Measurements from ENCODE around the gene LNPEP. TPM values are rescaled to one million over a fixed set of nuclear protein-coding genes. Genes with fewer than 3 reads are reported as not detected.

Gene LNPEP
- total RNA-seq, 2 donors from 2014 or later: 108 to 180 TPM

DNA sequence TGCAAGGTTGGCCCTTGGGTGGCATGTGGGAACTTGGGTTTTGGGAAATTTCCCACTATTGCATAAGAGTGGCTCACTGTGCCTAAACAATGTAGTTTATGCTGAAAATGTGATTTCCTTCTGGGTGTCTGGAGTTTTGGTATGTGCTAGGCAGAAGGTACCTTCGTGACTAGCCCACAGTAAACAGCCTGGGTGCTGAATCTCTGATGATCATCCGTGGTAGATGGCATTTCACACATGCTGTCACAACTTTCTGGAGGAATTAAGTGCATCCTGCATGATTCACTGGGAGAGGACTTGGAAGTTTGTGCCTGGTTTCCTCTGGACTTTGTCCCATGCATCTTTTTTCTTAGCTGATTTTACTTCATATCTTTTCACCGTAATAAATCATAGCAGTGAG lies 64.5 kb downstream of the LNPEP start:
- no peak overlapping the region for H3K27ac Mint-ChIP-seq

GRCh38 chr5:97002983-97003382 lies 67.1 kb downstream of the LNPEP start:
- peaks cover 25 to 28% of the 10 kb centered on the region in 2 donors for H3K4me1 Mint-ChIP-seq (ENCODE audit: low read depth in 2 of 2)
- no peak for DNase-seq (ENCODE audit: low spot score)

More for the DNA sequence above, 64.5 kb downstream of the LNPEP start:
- DNase-seq (ENCODE audit: low spot score) (no peak), ATAC-seq (no peak)
- Mint-ChIP-seq H3K27me3 (no peaks in the 10 kb centered on the region), H3K9me3 (no peaks in the 10 kb centered on the region), H3K4me1 (ENCODE audit: low read depth in 2 of 2) (peaks cover 26 to 31% of the 10 kb centered on the region in 2 donors), H3K36me3 (peaks cover 24% of the 10 kb centered on the region), H3K4me3 (no peak overlapping the region)

DNA sequence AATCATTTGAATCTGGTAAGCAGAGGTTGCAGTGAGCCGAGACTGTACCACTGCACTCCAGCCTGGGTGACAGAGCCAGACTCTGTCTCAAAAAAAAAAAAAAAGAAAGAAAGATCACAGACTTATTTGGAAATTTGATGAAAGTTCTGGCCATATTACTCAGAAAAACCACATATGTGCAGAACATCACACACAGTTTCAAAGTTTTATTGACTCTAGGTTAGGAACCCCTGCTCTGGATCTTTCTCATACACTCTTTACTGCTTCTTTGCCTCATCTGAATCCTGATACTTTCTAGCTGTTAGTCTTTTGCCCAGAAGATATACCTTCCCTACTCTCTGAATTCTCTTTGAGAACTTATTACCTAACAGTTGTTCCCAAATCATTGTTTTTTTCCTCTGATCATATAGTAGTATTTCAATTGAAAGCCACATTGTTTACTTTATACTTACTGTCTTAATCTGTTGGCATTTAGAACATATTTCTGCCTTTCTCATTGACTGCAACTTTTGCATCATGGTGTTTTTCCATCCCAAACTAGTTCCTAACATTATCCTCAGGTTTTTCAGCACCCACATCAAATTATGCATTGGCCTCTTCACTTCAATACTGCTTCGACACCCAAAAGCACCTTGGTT lies 68.7 kb downstream of the LNPEP start:
- Mint-ChIP-seq H3K27ac (peak overlapping the region in 1 of 2 donors; percentile 11), H3K9me3 (no peaks in the 10 kb centered on the region), H3K4me1 (ENCODE audit: low read depth in 2 of 2) (peaks cover 21 to 22% of the 10 kb centered on the region in 2 donors), H3K36me3 (peaks cover 22% of the 10 kb centered on the region), H3K4me3 (peak overlapping the region; percentile 2), H3K27me3 (no peaks in the 10 kb centered on the region)
- DNase-seq (ENCODE audit: low spot score): no peak
- peak; percentile 28 to 77 for ATAC-seq

More at GRCh38 chr5:97002983-97003382, 67.1 kb downstream of the LNPEP start:
- no peak for ATAC-seq
- Mint-ChIP-seq H3K27me3 (no peaks in the 10 kb centered on the region), H3K27ac (no peak overlapping the region), H3K36me3 (peaks cover 29% of the 10 kb centered on the region), H3K9me3 (no peaks in the 10 kb centered on the region), H3K4me3 (no peak overlapping the region)

DNA sequence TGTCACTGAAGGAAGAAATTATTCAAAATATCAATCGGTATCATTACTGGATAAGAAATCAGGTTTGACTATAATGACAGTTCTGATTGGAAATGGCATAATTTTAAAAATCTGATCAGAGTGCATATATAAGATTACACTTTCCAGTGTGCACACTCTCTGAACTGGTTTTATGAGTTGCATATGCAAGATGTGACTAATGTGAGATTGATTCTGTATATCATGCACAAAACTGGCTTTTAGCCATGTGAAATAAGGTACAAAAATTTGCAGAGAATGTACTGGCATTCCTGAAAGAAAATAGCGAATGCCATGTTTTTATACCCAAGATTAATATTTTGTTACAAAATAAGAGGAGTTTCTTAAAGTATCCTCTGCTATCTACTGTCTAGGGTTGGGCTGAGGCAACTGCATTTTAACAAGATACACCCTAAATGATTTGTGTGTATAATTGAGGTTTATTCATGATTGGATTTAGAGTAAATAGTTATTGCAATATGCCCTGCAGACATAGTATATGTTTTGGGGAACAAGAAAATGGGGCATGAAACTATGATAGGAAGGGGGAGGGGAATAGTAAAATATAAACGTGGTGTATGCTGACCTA lies 70.7 kb downstream of the LNPEP start:
- no peaks in the 10 kb centered on the region for H3K9me3 Mint-ChIP-seq
- H3K27ac Mint-ChIP-seq: no peak overlapping the region
- peaks cover 22% of the 10 kb centered on the region for H3K36me3 Mint-ChIP-seq

DNA sequence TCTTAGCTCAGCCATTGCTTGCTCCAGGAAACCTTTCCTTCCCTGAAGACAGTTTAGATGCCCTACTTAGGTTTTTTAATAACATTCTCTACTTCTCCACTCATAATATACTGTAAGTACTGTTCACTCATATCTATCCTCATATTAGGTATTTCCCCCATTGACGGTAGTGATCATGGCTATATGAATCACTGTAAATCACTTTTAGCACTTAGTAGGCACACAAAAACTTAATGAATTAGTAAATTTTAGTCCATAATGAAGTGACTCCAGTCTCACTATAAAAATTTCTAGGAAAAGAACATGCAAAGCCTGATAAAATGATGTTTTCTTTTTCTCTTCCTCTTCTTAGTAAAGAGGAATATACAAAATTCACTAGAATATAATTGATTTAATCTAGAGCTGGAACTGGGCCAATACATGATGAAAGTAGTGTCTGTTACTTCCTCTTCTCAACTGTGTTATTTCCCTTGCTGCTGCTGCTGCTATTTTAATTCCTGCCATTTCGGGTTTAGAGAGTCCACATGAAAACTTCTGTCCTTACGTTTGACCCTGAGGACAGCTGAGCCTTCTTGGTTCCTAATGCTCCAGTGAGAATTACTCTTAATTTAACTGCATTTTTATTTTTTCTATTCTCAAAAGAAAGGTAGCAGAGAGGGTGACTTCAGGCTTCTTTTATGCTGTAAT lies 73.5 kb downstream of the LNPEP start:
- Mint-ChIP-seq H3K4me3 (peak overlapping the region; percentile 28), H3K36me3 (peaks cover 32% of the 10 kb centered on the region), H3K27ac (peak overlapping the region; percentile 45 to 61), H3K27me3 (no peaks in the 10 kb centered on the region), H3K4me1 (ENCODE audit: low read depth in 2 of 2) (peaks cover 28 to 29% of the 10 kb centered on the region in 2 donors), H3K9me3 (no peaks in the 10 kb centered on the region)
- ATAC-seq (peak in 1 of 2 donors; percentile 52), DNase-seq (ENCODE audit: low spot score) (no peak)

More for the DNA sequence above, 70.7 kb downstream of the LNPEP start:
- no peak for ATAC-seq
- no peaks in the 10 kb centered on the region for H3K27me3 Mint-ChIP-seq
- no peak for DNase-seq (ENCODE audit: low spot score)
- H3K4me1 Mint-ChIP-seq (ENCODE audit: low read depth in 2 of 2): peaks cover 25 to 28% of the 10 kb centered on the region in 2 donors
- no peak overlapping the region for H3K4me3 Mint-ChIP-seq

DNA sequence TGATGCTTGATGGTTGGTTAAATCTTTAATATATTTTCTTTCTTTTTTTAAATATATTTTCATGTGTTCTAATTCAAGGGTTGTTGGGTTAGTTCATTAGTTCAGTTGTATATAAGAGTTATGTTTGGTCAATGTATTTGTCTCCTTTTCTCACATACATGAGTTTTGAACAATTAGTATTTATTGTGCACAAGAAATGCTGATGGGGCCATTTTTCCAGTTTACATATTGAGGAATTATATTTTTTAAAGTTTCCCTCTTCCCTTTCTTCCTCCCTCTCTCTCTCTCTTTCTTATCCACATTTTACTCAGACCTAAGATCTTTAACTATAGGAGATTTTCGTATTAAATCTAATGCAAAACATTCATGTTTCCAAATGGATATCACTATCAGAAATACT lies 74.0 kb downstream of the LNPEP start:
- H3K4me3 Mint-ChIP-seq: no peak overlapping the region
- H3K27ac Mint-ChIP-seq: peak overlapping the region; percentile 45 to 61
- H3K27me3 Mint-ChIP-seq: no peaks in the 10 kb centered on the region
- DNase-seq (ENCODE audit: low spot score) (no peak), ATAC-seq (no peak)
- no peaks in the 10 kb centered on the region for H3K9me3 Mint-ChIP-seq
- H3K4me1 Mint-ChIP-seq (ENCODE audit: low read depth in 2 of 2): peaks cover 24 to 26% of the 10 kb centered on the region in 2 donors
- H3K36me3 Mint-ChIP-seq: peaks cover 29% of the 10 kb centered on the region

DNA sequence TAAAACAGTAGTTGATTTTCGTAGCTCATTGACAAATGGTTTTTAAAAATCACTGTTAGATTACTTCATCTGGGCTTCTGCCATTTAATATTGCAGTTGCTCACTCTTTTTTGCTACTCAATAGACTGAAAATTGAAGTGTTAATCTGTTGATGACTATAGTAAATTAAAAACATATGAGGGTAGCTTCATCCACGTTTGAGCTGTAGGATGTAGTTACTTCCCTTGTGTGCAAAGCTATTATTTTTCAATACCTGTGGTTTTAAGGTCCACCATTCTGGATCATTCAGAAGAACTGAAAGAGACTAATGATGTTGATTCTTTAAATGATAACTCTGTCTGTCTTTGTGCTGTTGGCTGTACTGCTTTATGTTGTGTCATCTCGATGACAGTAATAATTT lies 74.7 kb downstream of the LNPEP start:
- no peak for ATAC-seq
- H3K4me1 Mint-ChIP-seq (ENCODE audit: low read depth in 2 of 2): peaks cover 28 to 30% of the 10 kb centered on the region in 2 donors
- H3K27me3 Mint-ChIP-seq: no peaks in the 10 kb centered on the region
- no peak for DNase-seq (ENCODE audit: low spot score)
- H3K4me3 Mint-ChIP-seq: no peak overlapping the region
- H3K36me3 Mint-ChIP-seq: peaks cover 35% of the 10 kb centered on the region
- H3K9me3 Mint-ChIP-seq: no peaks in the 10 kb centered on the region
- H3K27ac Mint-ChIP-seq: no peak overlapping the region

GRCh38 chr5:97011567-97011966 lies 75.7 kb downstream of the LNPEP start:
- Mint-ChIP-seq H3K27ac (no peak overlapping the region), H3K36me3 (peaks cover 33% of the 10 kb centered on the region)

DNA sequence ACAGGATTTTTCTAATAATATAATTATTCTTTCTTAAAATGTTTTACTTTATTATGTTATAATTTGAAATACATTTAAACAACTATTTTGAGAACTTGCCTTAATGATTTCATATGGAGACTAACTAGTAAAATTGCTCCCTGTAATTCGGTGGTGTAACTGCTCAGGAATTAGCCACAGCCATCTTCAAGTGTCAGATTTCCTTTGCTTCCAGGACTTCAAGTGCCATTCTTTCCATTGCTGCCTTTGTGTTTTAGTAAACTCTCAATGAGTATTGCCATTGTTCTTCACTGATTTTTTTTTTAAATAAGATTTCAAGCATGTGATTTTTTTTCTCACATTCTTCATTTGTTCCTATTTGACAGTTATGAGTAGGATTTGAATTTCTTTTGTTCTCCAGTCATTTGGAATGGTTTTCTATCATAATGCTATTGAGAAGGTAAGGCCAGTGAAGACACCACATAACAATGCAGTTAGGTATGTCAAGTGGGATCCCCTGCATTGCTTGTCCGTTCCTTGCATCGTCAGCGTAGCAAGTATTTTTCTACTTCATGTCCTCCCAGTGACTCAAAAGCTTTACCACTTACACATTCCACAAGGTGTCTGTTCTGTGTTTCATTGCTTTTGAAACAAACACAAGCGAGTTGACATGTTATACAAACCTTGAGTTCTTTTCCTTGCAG lies 83.7 kb downstream of the LNPEP start:
- peaks cover 27 to 30% of the 10 kb centered on the region in 2 donors for H3K4me1 Mint-ChIP-seq (ENCODE audit: low read depth in 2 of 2)
- no peaks in the 10 kb centered on the region for H3K9me3 Mint-ChIP-seq
- peaks cover 46% of the 10 kb centered on the region for H3K36me3 Mint-ChIP-seq
- no peak for ATAC-seq
- no peaks in the 10 kb centered on the region for H3K27me3 Mint-ChIP-seq
- H3K4me3 Mint-ChIP-seq: no peak overlapping the region
- H3K27ac Mint-ChIP-seq: no peak overlapping the region
- no peak for DNase-seq (ENCODE audit: low spot score)

More at GRCh38 chr5:97011567-97011966, 75.7 kb downstream of the LNPEP start:
- Mint-ChIP-seq H3K9me3 (no peaks in the 10 kb centered on the region), H3K4me1 (ENCODE audit: low read depth in 2 of 2) (peaks cover 30% of the 10 kb centered on the region in 2 donors), H3K4me3 (no peak overlapping the region), H3K27me3 (no peaks in the 10 kb centered on the region)
- ATAC-seq (no peak), DNase-seq (ENCODE audit: low spot score) (no peak)

DNA sequence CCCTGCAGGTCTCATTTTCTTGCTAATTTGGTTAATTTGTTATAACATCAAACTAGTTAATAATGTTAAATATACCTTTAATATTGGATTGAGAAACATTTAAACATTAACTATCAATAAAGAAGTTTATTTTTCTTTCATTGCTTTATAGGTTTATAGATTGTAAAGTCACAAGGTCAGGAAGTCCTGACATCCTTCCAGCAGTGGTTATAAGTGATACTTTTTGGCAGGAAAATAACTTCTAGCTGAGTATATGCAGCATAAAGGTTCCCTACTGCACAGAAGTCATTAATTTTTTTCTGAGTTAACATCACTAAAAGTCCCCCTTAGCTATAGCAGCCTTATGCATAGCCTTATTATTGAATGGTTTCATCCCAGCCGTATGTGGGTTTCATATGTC lies 85.5 kb downstream of the LNPEP start:
- Mint-ChIP-seq H3K4me1 (ENCODE audit: low read depth in 2 of 2) (peaks cover 19 to 24% of the 10 kb centered on the region in 2 donors), H3K4me3 (no peak overlapping the region), H3K27me3 (no peaks in the 10 kb centered on the region), H3K9me3 (no peaks in the 10 kb centered on the region), H3K27ac (peak overlapping the region in 1 of 2 donors; percentile 82), H3K36me3 (peaks cover 43% of the 10 kb centered on the region)
- DNase-seq (ENCODE audit: low spot score) (no peak), ATAC-seq (no peak)

- H3K27ac Mint-ChIP-seq: peak overlapping the region; percentile 58 to 82
- peak overlapping the region; percentile 21 for H3K4me3 Mint-ChIP-seq
- H3K36me3 Mint-ChIP-seq: peaks cover 45% of the 10 kb centered on the region
- DNase-seq (ENCODE audit: low spot score): no peak
- peak; percentile 63 to 81 for ATAC-seq
- H3K9me3 Mint-ChIP-seq: no peaks in the 10 kb centered on the region
- peaks cover 19 to 24% of the 10 kb centered on the region in 2 donors for H3K4me1 Mint-ChIP-seq (ENCODE audit: low read depth in 2 of 2)
- no peaks in the 10 kb centered on the region for H3K27me3 Mint-ChIP-seq
These were observed 87.0 kb downstream of the LNPEP start for GRCh38 chr5:97022898-97023297.

- Mint-ChIP-seq H3K9me3 (no peaks in the 10 kb centered on the region), H3K27me3 (no peaks in the 10 kb centered on the region), H3K4me3 (no peak overlapping the region), H3K36me3 (peaks cover 60% of the 10 kb centered on the region), H3K27ac (no peak overlapping the region), H3K4me1 (ENCODE audit: low read depth in 2 of 2) (peaks cover 19 to 24% of the 10 kb centered on the region in 2 donors)
- ATAC-seq (no peak), DNase-seq (ENCODE audit: low spot score) (no peak)
These were observed 90.8 kb downstream of the LNPEP start for GRCh38 chr5:97026721-97027120.

DNA sequence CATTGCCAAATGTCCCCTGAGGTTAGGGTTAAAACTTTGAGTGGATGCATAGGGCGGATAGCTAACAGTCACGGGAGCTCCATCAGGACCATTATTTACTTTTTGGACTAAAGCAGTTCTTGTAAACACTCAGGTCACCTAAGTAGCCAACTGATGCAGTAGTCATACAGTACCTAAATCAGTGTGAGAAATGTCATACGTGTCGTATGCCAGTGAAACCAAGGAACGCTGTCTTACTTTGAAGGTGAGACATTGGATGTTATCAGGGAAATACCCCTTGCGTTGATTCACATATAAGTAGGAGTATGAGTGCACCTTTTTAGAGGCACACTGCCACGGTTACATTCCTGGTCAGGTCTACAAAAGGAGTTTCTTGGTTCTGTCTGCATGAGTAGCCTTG lies 101.9 kb downstream of the LNPEP start:
- H3K9me3 Mint-ChIP-seq: no peaks in the 10 kb centered on the region
- no peak overlapping the region for H3K27ac Mint-ChIP-seq
- no peak overlapping the region for H3K4me3 Mint-ChIP-seq
- H3K4me1 Mint-ChIP-seq (ENCODE audit: low read depth in 2 of 2): peaks cover 9 to 14% of the 10 kb centered on the region in 2 donors
- H3K27me3 Mint-ChIP-seq: no peaks in the 10 kb centered on the region
- ATAC-seq (peak in 1 of 2 donors; percentile 20), DNase-seq (ENCODE audit: low spot score) (no peak)
- peaks cover 10% of the 10 kb centered on the region for H3K36me3 Mint-ChIP-seq

Measured in natural killer cell treated with Interleukin-12 subunit alpha and Interleukin-12 subunit beta and Interleukin-15 and Interleukin-18, amount 100 ng/mL, for 72 hours (primary cell).